ENCODE measurements around the gene OR2V2.

The OR2V2 gene

DNA sequence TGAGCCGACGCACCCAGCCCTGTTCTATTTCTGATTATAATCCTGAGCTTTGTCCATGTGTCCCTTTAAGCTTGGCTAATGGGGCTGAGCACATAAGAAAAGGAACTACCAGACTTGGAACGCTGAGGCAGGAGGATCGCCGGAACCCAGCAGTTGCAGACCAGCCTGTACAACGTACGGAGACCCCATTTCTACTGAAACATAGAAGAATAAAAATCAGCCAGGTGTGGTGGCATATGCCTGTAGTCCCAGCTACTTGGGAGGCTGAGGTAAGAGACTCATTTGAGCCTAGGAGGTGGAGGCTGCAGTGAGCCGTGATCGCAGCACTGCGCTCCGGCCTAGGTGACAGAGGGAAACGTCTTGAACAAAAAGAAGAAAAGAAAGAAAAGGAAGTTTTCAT is 35.3 kb downstream of the OR2V2 start:
- ATAC-seq, result no peak
- TF ChIP-seq GLIS3 (CRISPR knock-in tag; IDR thresholded peaks at IDR 0.05) (no peak), ZFP30 (CRISPR knock-in tag; IDR thresholded peaks at IDR 0.05) (no peak)

DNA sequence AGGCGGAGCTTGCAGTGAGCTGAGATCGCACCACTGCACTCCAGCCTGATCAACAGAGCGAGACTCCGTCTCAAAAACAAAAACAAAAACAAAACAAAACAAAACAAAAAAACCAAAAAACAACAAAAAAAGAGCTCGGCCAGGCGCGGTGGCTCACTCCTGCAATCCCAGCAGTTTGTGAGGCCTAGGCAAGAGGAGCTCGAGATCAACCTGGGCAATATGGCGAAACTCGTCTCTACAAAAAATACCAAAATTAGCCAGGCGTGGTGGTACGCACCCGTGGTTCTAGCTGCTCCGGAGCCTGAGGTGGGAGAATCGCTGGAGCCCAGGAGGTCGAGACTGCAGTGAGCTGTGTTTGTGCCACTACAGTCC is 37.4 kb downstream of the OR2V2 start:
- ATAC-seq, result no peak
- TF ChIP-seq ZNF565 (CRISPR knock-in tag; conservative IDR thresholded peaks at IDR 0.05; ENCODE audit: low read depth) (no peak), GLIS3 (CRISPR knock-in tag; IDR thresholded peaks at IDR 0.05) (no peak), ZNF70 (CRISPR knock-in tag; IDR thresholded peaks at IDR 0.05) (no peak), ZFP3 (CRISPR knock-in tag; IDR thresholded peaks at IDR 0.05) (no peak), OSR1 (CRISPR knock-in tag; IDR thresholded peaks at IDR 0.05) (no peak), ZNF8 (CRISPR knock-in tag; IDR thresholded peaks at IDR 0.05) (no peak), ZC3H10 (CRISPR knock-in tag; IDR thresholded peaks at IDR 0.05) (no peak), RARB (CRISPR knock-in tag; IDR thresholded peaks at IDR 0.05) (no peak), ESRRG (CRISPR knock-in tag; IDR thresholded peaks at IDR 0.05) (no peak)
- TF ChIP-seq, protein P1, sequence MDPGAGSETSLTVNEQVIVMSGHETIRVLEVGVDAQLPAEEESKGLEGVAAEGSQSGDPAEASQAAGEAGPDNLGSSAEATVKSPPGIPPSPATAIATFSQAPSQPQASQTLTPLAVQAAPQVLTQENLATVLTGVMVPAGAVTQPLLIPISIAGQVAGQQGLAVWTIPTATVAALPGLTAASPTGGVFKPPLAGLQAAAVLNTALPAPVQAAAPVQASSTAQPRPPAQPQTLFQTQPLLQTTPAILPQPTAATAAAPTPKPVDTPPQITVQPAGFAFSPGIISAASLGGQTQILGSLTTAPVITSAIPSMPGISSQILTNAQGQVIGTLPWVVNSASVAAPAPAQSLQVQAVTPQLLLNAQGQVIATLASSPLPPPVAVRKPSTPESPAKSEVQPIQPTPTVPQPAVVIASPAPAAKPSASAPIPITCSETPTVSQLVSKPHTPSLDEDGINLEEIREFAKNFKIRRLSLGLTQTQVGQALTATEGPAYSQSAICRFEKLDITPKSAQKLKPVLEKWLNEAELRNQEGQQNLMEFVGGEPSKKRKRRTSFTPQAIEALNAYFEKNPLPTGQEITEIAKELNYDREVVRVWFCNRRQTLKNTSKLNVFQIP (CRISPR knock-in tag; IDR thresholded peaks at IDR 0.05; ENCODE audit: borderline replicate concordance, low read depth), result no peak
- TF ChIP-seq, protein P2, sequence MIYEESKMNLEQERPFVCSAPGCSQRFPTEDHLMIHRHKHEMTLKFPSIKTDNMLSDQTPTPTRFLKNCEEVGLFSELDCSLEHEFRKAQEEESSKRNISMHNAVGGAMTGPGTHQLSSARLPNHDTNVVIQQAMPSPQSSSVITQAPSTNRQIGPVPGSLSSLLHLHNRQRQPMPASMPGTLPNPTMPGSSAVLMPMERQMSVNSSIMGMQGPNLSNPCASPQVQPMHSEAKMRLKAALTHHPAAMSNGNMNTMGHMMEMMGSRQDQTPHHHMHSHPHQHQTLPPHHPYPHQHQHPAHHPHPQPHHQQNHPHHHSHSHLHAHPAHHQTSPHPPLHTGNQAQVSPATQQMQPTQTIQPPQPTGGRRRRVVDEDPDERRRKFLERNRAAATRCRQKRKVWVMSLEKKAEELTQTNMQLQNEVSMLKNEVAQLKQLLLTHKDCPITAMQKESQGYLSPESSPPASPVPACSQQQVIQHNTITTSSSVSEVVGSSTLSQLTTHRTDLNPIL (CRISPR knock-in tag; IDR thresholded peaks at IDR 0.05; ENCODE audit: low read depth), result no peak
- TF ChIP-seq, protein P3, sequence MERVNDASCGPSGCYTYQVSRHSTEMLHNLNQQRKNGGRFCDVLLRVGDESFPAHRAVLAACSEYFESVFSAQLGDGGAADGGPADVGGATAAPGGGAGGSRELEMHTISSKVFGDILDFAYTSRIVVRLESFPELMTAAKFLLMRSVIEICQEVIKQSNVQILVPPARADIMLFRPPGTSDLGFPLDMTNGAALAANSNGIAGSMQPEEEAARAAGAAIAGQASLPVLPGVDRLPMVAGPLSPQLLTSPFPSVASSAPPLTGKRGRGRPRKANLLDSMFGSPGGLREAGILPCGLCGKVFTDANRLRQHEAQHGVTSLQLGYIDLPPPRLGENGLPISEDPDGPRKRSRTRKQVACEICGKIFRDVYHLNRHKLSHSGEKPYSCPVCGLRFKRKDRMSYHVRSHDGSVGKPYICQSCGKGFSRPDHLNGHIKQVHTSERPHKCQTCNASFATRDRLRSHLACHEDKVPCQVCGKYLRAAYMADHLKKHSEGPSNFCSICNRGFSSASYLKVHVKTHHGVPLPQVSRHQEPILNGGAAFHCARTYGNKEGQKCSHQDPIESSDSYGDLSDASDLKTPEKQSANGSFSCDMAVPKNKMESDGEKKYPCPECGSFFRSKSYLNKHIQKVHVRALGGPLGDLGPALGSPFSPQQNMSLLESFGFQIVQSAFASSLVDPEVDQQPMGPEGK (CRISPR knock-in tag; IDR thresholded peaks at IDR 0.05; ENCODE audit: borderline replicate concordance), result no peak

GRCh38 chr5:181185560-181185959 is 38.2 kb downstream of the OR2V2 start:
- no peak for TF ChIP-seq ESRRG (CRISPR knock-in tag; IDR thresholded peaks at IDR 0.05)
- TF ChIP-seq BACH2 (CRISPR knock-in tag; IDR thresholded peaks at IDR 0.05; ENCODE audit: borderline replicate concordance), result no peak
- TF ChIP-seq, protein P2 (CRISPR knock-in tag; IDR thresholded peaks at IDR 0.05; ENCODE audit: low read depth), result no peak
- no peak for TF ChIP-seq TCF4 (CRISPR knock-in tag; IDR thresholded peaks at IDR 0.05; ENCODE audit: borderline replicate concordance)
- TF ChIP-seq TOX (CRISPR knock-in tag; IDR thresholded peaks at IDR 0.05; ENCODE audit: borderline replicate concordance), result no peak
- TF ChIP-seq OSR1 (CRISPR knock-in tag; IDR thresholded peaks at IDR 0.05), result no peak
- no peak for TF ChIP-seq ZNF565 (CRISPR knock-in tag; conservative IDR thresholded peaks at IDR 0.05; ENCODE audit: low read depth)
- no peak for TF ChIP-seq ISL1 (CRISPR knock-in tag; IDR thresholded peaks at IDR 0.05)
- no peak for TF ChIP-seq ZFP3 (CRISPR knock-in tag; IDR thresholded peaks at IDR 0.05)
- no peak for TF ChIP-seq ZFP30 (CRISPR knock-in tag; IDR thresholded peaks at IDR 0.05)
- TF ChIP-seq ZNF8 (CRISPR knock-in tag; IDR thresholded peaks at IDR 0.05), result no peak
- TF ChIP-seq CSDC2 (CRISPR knock-in tag; IDR thresholded peaks at IDR 0.05), result no peak
- TF ChIP-seq, protein P1 (CRISPR knock-in tag; IDR thresholded peaks at IDR 0.05; ENCODE audit: borderline replicate concordance, low read depth), result no peak
- ATAC-seq, result no peak

DNA sequence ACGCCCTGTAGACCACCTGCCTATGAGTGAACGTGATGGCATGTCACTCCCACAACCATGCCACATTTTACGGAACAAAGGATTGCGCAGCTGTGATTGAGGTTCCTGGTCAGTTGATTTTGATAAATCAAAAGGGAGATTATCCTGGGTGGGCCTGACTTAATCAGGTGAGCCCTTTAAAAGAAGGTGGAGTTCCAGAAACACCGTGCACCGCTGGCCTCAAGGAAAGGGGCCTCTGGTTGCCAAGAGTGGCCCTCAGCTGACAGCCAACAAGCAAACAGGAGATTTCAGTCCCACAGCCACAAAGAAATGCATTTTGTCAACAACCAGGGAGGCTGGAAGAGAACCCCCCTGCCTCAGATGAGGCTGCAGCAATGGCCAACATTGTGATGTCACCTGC is 38.6 kb downstream of the OR2V2 start:
- no peak for ATAC-seq
- no peak for TF ChIP-seq ISL1 (CRISPR knock-in tag; IDR thresholded peaks at IDR 0.05)
- TF ChIP-seq, protein P2 (CRISPR knock-in tag; IDR thresholded peaks at IDR 0.05; ENCODE audit: low read depth), result no peak
- no peak for TF ChIP-seq ZFP3 (CRISPR knock-in tag; IDR thresholded peaks at IDR 0.05)
- no peak for TF ChIP-seq TSHZ2 (CRISPR knock-in tag; IDR thresholded peaks at IDR 0.05)
- no peak for TF ChIP-seq ZNF70 (CRISPR knock-in tag; IDR thresholded peaks at IDR 0.05)
- TF ChIP-seq CSDC2 (CRISPR knock-in tag; IDR thresholded peaks at IDR 0.05), result no peak
- no peak for TF ChIP-seq ZC3H10 (CRISPR knock-in tag; IDR thresholded peaks at IDR 0.05)
- TF ChIP-seq ARNTL (CRISPR knock-in tag; IDR thresholded peaks at IDR 0.05; ENCODE audit: borderline replicate concordance, low read depth), result no peak
